CD14-positive monocyte (primary cell): ENCODE data around the gene AMOTL1. TPM values are rescaled to one million over a fixed set of nuclear protein-coding genes. Genes with fewer than 3 reads are reported as not detected.

ENCODE experiments used
- DNase-seq, 3 donors: peaks; one replicate each; pipeline ENCODE4 v3.0.0-alpha.2; 2011 to 2022
- H2AFZ ChIP-seq: 2 replicates; pipeline ENCODE4 v1.6.0; 2012; ENCODE audit warnings: mild to moderate bottlenecking, low read depth, low read length, inconsistent platforms; ENCODE audit not compliant: insufficient read depth, poor library complexity, severe bottlenecking
- H3K27ac ChIP-seq, 2 donors: 1 replicate in 1 of 2; 2 replicates in 1 of 2; pipeline ENCODE4 v1.5.1; 2012 to 2013; ENCODE audit warnings: low read length in 2 of 2, control low read depth in 1 of 2, inconsistent platforms in 1 of 2, low read depth in 1 of 2, mild to moderate bottlenecking in 1 of 2
- H3K27me3 ChIP-seq, 2 donors: one replicate each; pipeline versions ENCODE4 v1.6.0 to v1.6.1; 2011 to 2013; ENCODE audit warnings: low read length in 2 of 2; ENCODE audit not compliant: control insufficient read depth in 2 of 2, insufficient read depth in 2 of 2
- H3K36me3 ChIP-seq, 2 donors: replicated peaks in 1 of 2; 1 replicate in 1 of 2; 2 replicates in 1 of 2; pipeline versions ENCODE4 v1.5.1 to v1.6.1; 2012 to 2013; ENCODE audit warnings: low read length in 2 of 2, control low read depth in 1 of 2, inconsistent platforms in 1 of 2, mild to moderate bottlenecking in 1 of 2; ENCODE audit not compliant: insufficient read depth in 2 of 2, control insufficient read depth in 1 of 2
- H3K4me1 ChIP-seq, 2 donors: 1 replicate in 1 of 2; 2 replicates in 1 of 2; pipeline versions ENCODE4 v1.5.1 to v1.6.1; 2012 to 2013; ENCODE audit warnings: low read length in 2 of 2, control low read depth in 1 of 2, inconsistent platforms in 1 of 2, mild to moderate bottlenecking in 1 of 2, moderate library complexity in 1 of 2; ENCODE audit not compliant: insufficient read depth in 2 of 2, control insufficient read depth in 1 of 2
- H3K4me2 ChIP-seq: replicated peaks from 2 replicates; pipeline ENCODE3; 2012; ENCODE audit warnings: low read length, moderate library complexity, mild to moderate bottlenecking; ENCODE audit not compliant: poor library complexity, severe bottlenecking; ENCODE audit errors: extremely low read depth
- H3K4me3 ChIP-seq, 3 experiments: fragments of 200-600 bp in 1 of 3; sonication (generic) in 1 of 3; replicated peaks in 1 of 3; 1 replicate in 2 of 3; 2 replicates in 1 of 3; pipeline ENCODE4 v1.5.1; 2011 to 2013; ENCODE audit warnings: low read length in 3 of 3, mild to moderate bottlenecking in 3 of 3, control low read depth in 2 of 3, low read depth in 2 of 3, inconsistent platforms in 1 of 3, moderate library complexity in 1 of 3
- H3K79me2 ChIP-seq: 2 replicates; pipeline ENCODE4 v1.6.0; 2012; ENCODE audit warnings: mild to moderate bottlenecking, control low read depth, inconsistent platforms, low read length, moderate library complexity; ENCODE audit not compliant: insufficient read depth
- H3K9ac ChIP-seq: 2 replicates; pipeline ENCODE4 v1.6.0; 2017; ENCODE audit warnings: low read length, mild to moderate bottlenecking; ENCODE audit not compliant: insufficient read depth, poor library complexity, severe bottlenecking
- H3K9me3 ChIP-seq, 2 donors: replicated peaks in 1 of 2; 1 replicate in 1 of 2; 2 replicates in 1 of 2; pipeline versions ENCODE4 v1.5.1 to v1.6.1; 2012 to 2013; ENCODE audit warnings: low read length in 2 of 2, control low read depth in 1 of 2; ENCODE audit not compliant: control insufficient read depth in 1 of 2, insufficient read depth in 1 of 2
- H4K20me1 ChIP-seq: 2 replicates; pipeline ENCODE4 v1.6.0; 2012; ENCODE audit warnings: mild to moderate bottlenecking, low read length, control low read depth, moderate library complexity; ENCODE audit not compliant: insufficient read depth
- H3K27ac Mint-ChIP-seq, 7 donors: one replicate each; pipeline ENCODE4 v1.8.0; 2020; ENCODE audit warnings: mild to moderate bottlenecking in 7 of 7, mixed read lengths in 7 of 7, moderate library complexity in 6 of 7, inconsistent platforms in 2 of 7
- H3K27me3 Mint-ChIP-seq, 3 donors: one replicate each; pipeline ENCODE4 v1.8.0; 2021 to 2022; ENCODE audit warnings: low read depth in 3 of 3, mild to moderate bottlenecking in 3 of 3, mixed read lengths in 3 of 3, moderate library complexity in 3 of 3, inconsistent platforms in 1 of 3
- H3K36me3 Mint-ChIP-seq, 2 donors: one replicate each; pipeline ENCODE4 v1.8.0; 2020; ENCODE audit warnings: mixed read lengths in 2 of 2, inconsistent platforms in 1 of 2, mild to moderate bottlenecking in 1 of 2
- H3K4me1 Mint-ChIP-seq: one replicate; pipeline ENCODE4 v1.8.0; 2020; ENCODE audit warnings: mild to moderate bottlenecking, mixed read lengths
- H3K4me3 Mint-ChIP-seq, 2 donors: one replicate each; pipeline ENCODE4 v1.8.0; 2020; ENCODE audit warnings: mild to moderate bottlenecking in 2 of 2, mixed read lengths in 2 of 2, moderate library complexity in 1 of 2
- H3K9me3 Mint-ChIP-seq, 7 donors: one replicate each; pipeline ENCODE4 v1.8.0; 2020 to 2022; ENCODE audit warnings: mixed read lengths in 7 of 7, mild to moderate bottlenecking in 6 of 7, moderate library complexity in 6 of 7, inconsistent platforms in 2 of 7
- CTCF ChIP-seq: fragments of 200-600 bp; IDR thresholded peaks from one replicate; pipeline ENCODE4 v1.8.0; 2022; ENCODE audit warnings: antibody characterized with exemption, mild to moderate bottlenecking
- WGBS: methylation state at CpG from one replicate; pipeline ENCODE4 v1.1.5; 2013; ENCODE audit warnings: missing lambda C conversion rate; ENCODE audit not compliant: insufficient coverage; 5-methylcytosine and 5-hydroxymethylcytosine counted together
- intact Hi-C, 2 donors: fragments of 100-400 bp; cut with micrococcal nuclease; formaldehyde crosslinking; loops; one replicate each; pipeline versions ENCODE4 v1.15.0 to v1.15.1; 2023
- polyA plus RNA-seq, 3 donors: library from polyadenylated mRNA; depleted of rRNA in 1 of 3; unstranded in 2 of 3; stranded (reverse) in 1 of 3; fragments of 300-500 nt in 2 of 3; fragments of >200 nt in 1 of 3; fragmentation: Illumina TruSeq in 2 of 3; gene quantifications; 1 replicate in 2 of 3; 2 replicates in 1 of 3; pipeline ENCODE4 v1.2.3, GENCODE V29; 2012 to 2021

AMOTL1 gene
- polyA plus RNA-seq, 3 donors, result 0.41 to 0.66 (median 0.46) TPM

- Mint-ChIP-seq H3K9me3 (peaks cover 0 to 8% (median 0%) of the 10 kb centered on the region in 7 donors), H3K27me3 (peaks cover 10 to 19% (median 16%) of the 10 kb centered on the region in 3 donors), H3K4me3 (peak overlapping the region; percentile 91 to 95), H3K27ac (peak overlapping the region in 1 of 7 donors; percentile 71), H3K4me1 (peaks cover 28% of the 10 kb centered on the region), H3K36me3 (no peaks in the 10 kb centered on the region)
- peaks cover 30% of the 10 kb centered on the region for H3K79me2 ChIP-seq
- peak overlapping the region; percentile 70 for H3K9ac ChIP-seq
- TF ChIP-seq CTCF, result no peak
- H2AFZ ChIP-seq, result peak overlapping the region; percentile 89
- intact Hi-C loops, result no loop called here
- WGBS, result under 1% methylated on average over 86 of the region's 91 CpGs
- no peak overlapping the region for H3K27ac ChIP-seq
- peak in 1 of 3 donors; percentile 8 for DNase-seq
- peak overlapping the region; percentile 65 to 85 (median 82) for H3K4me3 ChIP-seq
- no peaks in the 10 kb centered on the region for H4K20me1 ChIP-seq
- peaks cover 12 to 13% of the 10 kb centered on the region in 2 donors for H3K4me1 ChIP-seq
- H3K27me3 ChIP-seq, result peaks cover 0 to 18% of the 10 kb centered on the region in 2 donors
- H3K36me3 ChIP-seq, result no peaks in the 10 kb centered on the region
- peak overlapping the region; percentile 87 for H3K4me2 ChIP-seq
- H3K9me3 ChIP-seq, result no peaks in the 10 kb centered on the region
Observed at GRCh38 chr11:94768602-94769541, 716 bp downstream of the AMOTL1 start.

DNA sequence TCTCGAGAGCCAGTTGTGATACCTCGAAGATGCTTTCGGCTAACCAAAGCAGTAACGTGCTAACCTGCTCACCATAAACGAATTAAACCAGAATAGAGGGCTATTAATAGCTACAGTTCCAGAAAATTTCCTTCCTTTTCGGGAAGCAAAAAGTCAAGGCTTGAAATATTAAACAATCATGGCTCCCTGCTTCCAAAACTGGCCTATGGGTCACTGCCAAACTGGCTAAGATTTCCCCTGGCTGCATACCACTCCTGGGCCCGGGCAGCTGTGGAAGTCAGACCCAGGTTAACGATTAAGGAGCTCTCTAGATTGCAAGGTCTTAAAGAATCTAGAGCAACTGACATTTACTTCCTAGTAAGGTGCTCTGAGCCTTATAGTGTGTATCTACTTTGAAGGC is 1.7 kb downstream of the AMOTL1 start:
- Histone ChIP-seq H3K4me3 (peak overlapping the region in 1 of 3 experiments; percentile 85), H3K27ac (no peak overlapping the region), H3K9ac (no peak overlapping the region), H3K4me1 (peaks cover 12 to 13% of the 10 kb centered on the region in 2 donors), H3K36me3 (no peaks in the 10 kb centered on the region), H3K79me2 (peaks cover 30% of the 10 kb centered on the region), H3K9me3 (no peaks in the 10 kb centered on the region), H2AFZ (peak overlapping the region; percentile 89), H3K27me3 (peaks cover 0 to 18% of the 10 kb centered on the region in 2 donors), H4K20me1 (no peaks in the 10 kb centered on the region), H3K4me2 (peak overlapping the region; percentile 87)
- peak overlapping the region; percentile 91 to 95 for H3K4me3 Mint-ChIP-seq
- peak overlapping the region in 1 of 7 donors; percentile 57 for H3K27ac Mint-ChIP-seq
- no peaks in the 10 kb centered on the region for H3K36me3 Mint-ChIP-seq
- intact Hi-C loops, result no loop called here
- peaks cover 0 to 8% (median 0%) of the 10 kb centered on the region in 7 donors for H3K9me3 Mint-ChIP-seq
- TF ChIP-seq CTCF, result no peak
- H3K27me3 Mint-ChIP-seq, result peaks cover 10 to 19% (median 16%) of the 10 kb centered on the region in 3 donors
- no peak for DNase-seq
- 83% methylated on average over 4 of the region's 8 CpGs for WGBS
- peaks cover 30% of the 10 kb centered on the region for H3K4me1 Mint-ChIP-seq
